ENCODE measurements around the gene BSN. TPM values are rescaled to one million over a fixed set of nuclear protein-coding genes. Genes with fewer than 3 reads are reported as not detected.
A peak's percentile ranks its signal among the peaks of the same experiment; 100 is the strongest.

Gene BSN
- total and polyA plus RNA-seq, 2 experiments from 2014 or later, result 1.2 to 2.1 TPM

- no peaks in the 10 kb centered on the region for H3K27me3 ChIP-seq
- H3K27ac ChIP-seq, result no peak overlapping the region
- DNase-seq (ENCODE audit: low read depth in 1 of 2, low spot score in 1 of 2), result no peak
- H3K4me1 ChIP-seq (ENCODE audit: low read depth), result no peaks in the 10 kb centered on the region
- no peaks in the 10 kb centered on the region for H3K9me3 ChIP-seq (ENCODE audit: low read depth)
- no peak for TF ChIP-seq CTCF (IDR thresholded peaks at IDR 0.05; ENCODE audit: low read depth, low read length)
- H3K4me3 ChIP-seq, result no peak overlapping the region
- peaks cover 4% of the 10 kb centered on the region for H3K36me3 ChIP-seq
Observed at GRCh38 chr3:49717959-49718857, 163.9 kb downstream of the BSN start.

DNA sequence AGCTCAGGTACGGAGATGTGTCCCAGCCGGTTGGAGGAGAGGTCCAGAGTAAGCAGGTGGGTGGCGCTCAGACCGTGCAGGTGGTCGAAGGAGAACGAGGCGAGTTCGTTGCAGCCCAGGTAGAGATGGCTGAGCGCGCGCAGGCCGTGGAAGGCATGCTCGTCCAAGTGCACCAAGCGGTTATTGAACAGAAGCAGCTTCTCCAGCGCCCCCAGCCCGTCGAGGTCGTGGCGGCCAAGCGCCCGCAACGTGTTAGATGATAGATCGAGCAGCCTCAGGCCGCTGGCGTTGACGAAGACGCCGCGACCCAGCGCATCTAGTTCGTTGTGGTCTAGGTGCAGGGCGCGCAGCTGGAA is 164.6 kb downstream of the BSN start:
- Histone ChIP-seq H3K36me3 (peaks cover 4% of the 10 kb centered on the region), H3K27ac (no peak overlapping the region), H3K4me1 (ENCODE audit: low read depth) (no peaks in the 10 kb centered on the region), H3K9me3 (ENCODE audit: low read depth) (no peaks in the 10 kb centered on the region), H3K27me3 (no peaks in the 10 kb centered on the region), H3K4me3 (peak overlapping the region; percentile 57)
- no peak for TF ChIP-seq CTCF (IDR thresholded peaks at IDR 0.05; ENCODE audit: low read depth, low read length)
- DNase-seq (ENCODE audit: low read depth in 1 of 2, low spot score in 1 of 2), result peak; percentile 11 to 22

DNA sequence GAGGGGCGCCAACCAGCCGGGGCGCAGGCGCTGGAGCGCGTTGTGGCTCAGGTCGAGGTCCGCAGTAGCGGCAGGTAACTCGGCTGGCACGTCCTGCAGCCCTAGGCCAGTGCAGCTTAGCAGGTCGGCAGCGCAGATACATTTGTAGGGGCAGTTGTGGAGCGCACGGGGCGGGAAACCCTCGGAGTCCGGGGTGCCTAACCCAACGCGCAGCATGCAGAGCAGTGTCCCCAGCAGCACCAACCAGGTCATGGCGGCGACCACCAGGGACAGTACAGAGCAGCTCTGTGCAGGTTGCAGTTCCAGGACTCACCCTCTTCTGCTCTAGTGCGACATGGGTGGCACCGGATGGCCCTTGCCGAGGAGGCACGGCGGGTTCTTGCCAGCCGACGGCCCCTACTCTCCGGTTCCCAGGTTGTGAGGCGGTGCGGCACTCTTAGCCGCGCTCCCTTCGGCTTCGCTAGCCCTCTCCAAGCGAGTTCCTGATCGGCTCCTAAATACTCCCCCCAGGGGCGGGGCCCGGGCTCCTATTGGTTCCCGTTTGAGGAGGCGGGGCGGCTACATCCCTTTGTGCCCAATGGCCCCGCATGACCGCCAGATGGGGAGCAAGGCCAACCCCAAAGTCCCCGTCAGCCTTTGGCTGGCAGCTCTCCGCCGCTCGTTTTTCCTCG is 165.1 kb downstream of the BSN start, which contains the start of gene AMIGO3:
Gene AMIGO3 (minus strand): TSS at position 471 of the 671 bp plus-strand sequence. CDS start 219 bp downstream, at position 252.
- peak; percentile 34 for TF ChIP-seq CTCF (IDR thresholded peaks at IDR 0.05; ENCODE audit: low read depth, low read length)
- Histone ChIP-seq H3K27ac (no peak within 1 kb of the TSS), H3K9me3 (ENCODE audit: low read depth) (no peaks in the 10 kb centered on the region), H3K4me3 (peak within 1 kb of the TSS; percentile 57), H3K36me3 (peaks cover 4% of the 10 kb centered on the region), H3K27me3 (no peaks in the 10 kb centered on the region), H3K4me1 (ENCODE audit: low read depth) (no peaks in the 10 kb centered on the region)
- peak; percentile 95 to 97 for DNase-seq (ENCODE audit: low read depth in 1 of 2, low spot score in 1 of 2)

Other genes starting within 250 kb of the BSN start
- gene USP4, start 214.4 kb upstream of the BSN start, total RNA-seq, result 11.2 and 22.7 TPM in 2 replicates
- gene USP4, start 214.4 kb upstream of the BSN start, polyA plus RNA-seq, result 30.1 and 55.1 TPM in 2 replicates
- gene GPX1, start 196.1 kb upstream of the BSN start, total RNA-seq, result 328 and 360 TPM in 2 replicates
- gene GPX1, start 196.1 kb upstream of the BSN start, polyA plus RNA-seq, result 371 and 429 TPM in 2 replicates
- gene RHOA, start 142.5 kb upstream of the BSN start, total RNA-seq, result 461 and 522 TPM in 2 replicates
- gene RHOA, start 142.5 kb upstream of the BSN start, polyA plus RNA-seq, result 356 and 359 TPM in 2 replicates
- gene TCTA, start 142.1 kb upstream of the BSN start, total RNA-seq, result 12.1 and 26.7 TPM in 2 replicates
- gene TCTA, start 142.1 kb upstream of the BSN start, polyA plus RNA-seq, result 16.8 and 30.6 TPM in 2 replicates
- 37.3 and 67.2 TPM in 2 replicates for gene AMT, start 132.0 kb upstream of the BSN start, total RNA-seq
- 105 and 138 TPM in 2 replicates for gene AMT, start 132.0 kb upstream of the BSN start, polyA plus RNA-seq
- 6.2 and 21.1 TPM in 2 replicates for gene NICN1, start 125.2 kb upstream of the BSN start, total RNA-seq
- gene NICN1, start 125.2 kb upstream of the BSN start, polyA plus RNA-seq, result 30.4 and 37.7 TPM in 2 replicates
- 185 and 194 TPM in 2 replicates for gene DAG1, start 84.2 kb upstream of the BSN start, total RNA-seq
- gene DAG1, start 84.2 kb upstream of the BSN start, polyA plus RNA-seq, result 104 and 107 TPM in 2 replicates
- gene APEH, start 119.9 kb downstream of the BSN start, total RNA-seq, result 165 and 185 TPM in 2 replicates
- 216 and 247 TPM in 2 replicates for gene APEH, start 119.9 kb downstream of the BSN start, polyA plus RNA-seq
- gene MST1, start 135.0 kb downstream of the BSN start, total RNA-seq, result 41.5 and 48.7 TPM in 2 replicates
- gene MST1, start 135.0 kb downstream of the BSN start, polyA plus RNA-seq, result 31.3 and 37.4 TPM in 2 replicates
- gene RNF123, start 135.1 kb downstream of the BSN start, total RNA-seq, result 41.7 and 51.1 TPM in 2 replicates
- 35.5 and 42.3 TPM in 2 replicates for gene RNF123, start 135.1 kb downstream of the BSN start, polyA plus RNA-seq
- 2.3 and 5.2 TPM in 2 replicates for gene AMIGO3, start 165.2 kb downstream of the BSN start, total RNA-seq
- 0.46 and 2.6 TPM in 2 replicates for gene AMIGO3, start 165.2 kb downstream of the BSN start, polyA plus RNA-seq
- gene GMPPB, start 169.5 kb downstream of the BSN start, total RNA-seq, result 27.6 and 41.3 TPM in 2 replicates
- 23.9 and 29.3 TPM in 2 replicates for gene GMPPB, start 169.5 kb downstream of the BSN start, polyA plus RNA-seq
- 40.3 and 44.4 TPM in 2 replicates for gene IP6K1, start 232.1 kb downstream of the BSN start, total RNA-seq
- 24.4 and 30.1 TPM in 2 replicates for gene IP6K1, start 232.1 kb downstream of the BSN start, polyA plus RNA-seq
- gene CDHR4, start 245.4 kb downstream of the BSN start, total RNA-seq, result not detected in 2 replicates
- 0.27 TPM in 1 of 2 replicates, not detected in the other for gene CDHR4, start 245.4 kb downstream of the BSN start, polyA plus RNA-seq
- 4.3 and 5.9 TPM in 2 replicates for gene INKA1, start 248.8 kb downstream of the BSN start, total RNA-seq
- 4.4 and 6.6 TPM in 2 replicates for gene INKA1, start 248.8 kb downstream of the BSN start, polyA plus RNA-seq